ENCODE measurements around the gene UBXN10.

The UBXN10 gene

DNA sequence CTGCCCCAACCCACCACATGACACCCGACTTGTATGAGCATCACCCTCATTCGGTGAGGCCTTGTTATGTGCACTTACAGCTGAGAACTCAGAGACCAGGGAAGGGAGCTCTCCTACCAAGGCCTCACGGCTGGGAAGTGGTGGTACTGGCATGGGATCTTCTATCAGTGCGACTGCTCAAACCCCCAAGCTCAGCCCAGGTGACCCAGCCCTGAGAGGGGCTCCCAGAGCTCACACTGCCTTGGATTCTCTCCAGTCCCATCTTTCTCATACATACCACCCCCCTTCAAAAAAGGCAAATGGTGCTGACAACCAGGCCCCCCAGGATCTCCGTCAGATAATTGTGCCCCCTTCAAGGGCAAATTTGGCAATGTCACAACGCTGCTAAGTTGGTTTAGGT is 47.5 kb upstream of the UBXN10 start:
- H3K9ac ChIP-seq, result no peak overlapping the region
- no peaks in the 10 kb centered on the region for H3K36me3 ChIP-seq (ENCODE audit: insufficient read depth)
- no peak overlapping the region for H3K4me3 ChIP-seq (IDR thresholded peaks at IDR 0.05; ENCODE audit: insufficient read depth, low read depth, low read length)
- peaks cover 12% of the 10 kb centered on the region for H3K27me3 ChIP-seq (ENCODE audit: insufficient read depth, low read depth)
- no peak overlapping the region for H3K4me2 ChIP-seq
- no peaks in the 10 kb centered on the region for H3K4me1 ChIP-seq (ENCODE audit: low read depth, poor library complexity, severe bottlenecking)
- H3K27ac ChIP-seq, result no peak overlapping the region
- no peaks in the 10 kb centered on the region for H3K79me2 ChIP-seq (ENCODE audit: insufficient read depth, low read depth)
- no peaks in the 10 kb centered on the region for H4K20me1 ChIP-seq (ENCODE audit: insufficient read depth)
- TF ChIP-seq, protein P1, sequence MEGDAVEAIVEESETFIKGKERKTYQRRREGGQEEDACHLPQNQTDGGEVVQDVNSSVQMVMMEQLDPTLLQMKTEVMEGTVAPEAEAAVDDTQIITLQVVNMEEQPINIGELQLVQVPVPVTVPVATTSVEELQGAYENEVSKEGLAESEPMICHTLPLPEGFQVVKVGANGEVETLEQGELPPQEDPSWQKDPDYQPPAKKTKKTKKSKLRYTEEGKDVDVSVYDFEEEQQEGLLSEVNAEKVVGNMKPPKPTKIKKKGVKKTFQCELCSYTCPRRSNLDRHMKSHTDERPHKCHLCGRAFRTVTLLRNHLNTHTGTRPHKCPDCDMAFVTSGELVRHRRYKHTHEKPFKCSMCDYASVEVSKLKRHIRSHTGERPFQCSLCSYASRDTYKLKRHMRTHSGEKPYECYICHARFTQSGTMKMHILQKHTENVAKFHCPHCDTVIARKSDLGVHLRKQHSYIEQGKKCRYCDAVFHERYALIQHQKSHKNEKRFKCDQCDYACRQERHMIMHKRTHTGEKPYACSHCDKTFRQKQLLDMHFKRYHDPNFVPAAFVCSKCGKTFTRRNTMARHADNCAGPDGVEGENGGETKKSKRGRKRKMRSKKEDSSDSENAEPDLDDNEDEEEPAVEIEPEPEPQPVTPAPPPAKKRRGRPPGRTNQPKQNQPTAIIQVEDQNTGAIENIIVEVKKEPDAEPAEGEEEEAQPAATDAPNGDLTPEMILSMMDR (conservative IDR thresholded peaks at IDR 0.05; ENCODE audit: low read depth, low read length), result no peak
- H2AFZ ChIP-seq (ENCODE audit: low read depth), result no peak overlapping the region

DNA sequence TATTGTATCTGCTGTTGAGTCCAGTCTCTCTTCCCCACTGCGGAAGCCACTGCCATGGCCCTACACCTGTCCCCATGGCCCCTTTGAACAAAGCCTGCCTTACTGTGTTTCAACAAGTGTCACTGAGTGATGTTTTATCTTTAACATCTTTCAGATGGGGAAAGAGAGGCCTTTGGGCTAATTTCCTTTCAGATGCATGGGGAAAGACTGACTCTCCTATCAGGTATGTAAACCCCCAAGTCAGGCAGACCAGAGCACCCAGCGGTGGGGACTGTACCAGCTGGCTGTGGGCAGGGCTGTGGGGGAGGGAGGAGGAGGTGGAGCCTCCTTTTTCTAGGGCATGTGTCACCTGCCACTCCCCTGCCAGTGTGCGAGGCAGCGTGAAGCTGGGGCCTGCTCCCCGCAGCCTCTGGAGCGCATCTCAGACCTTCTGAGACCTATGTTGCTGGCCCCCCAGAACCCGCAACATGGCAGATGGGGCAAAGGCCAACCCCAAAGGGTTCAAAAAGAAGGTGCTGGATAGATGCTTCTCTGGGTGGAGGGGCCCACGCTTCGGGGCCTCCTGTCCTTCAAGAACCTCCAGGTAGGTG is 46.8 kb upstream of the UBXN10 start, which contains the start of gene PLA2G2F:
TSS of gene PLA2G2F (plus strand) at position 363 of the 590 bp plus-strand sequence. CDS start at position 468, 105 bp downstream.
- no peak within 1 kb of the TSS for H3K27ac ChIP-seq
- H3K9ac ChIP-seq, result no peak within 1 kb of the TSS
- no peaks in the 10 kb centered on the region for H4K20me1 ChIP-seq (ENCODE audit: insufficient read depth)
- H3K4me1 ChIP-seq (ENCODE audit: low read depth, poor library complexity, severe bottlenecking), result no peaks in the 10 kb centered on the region
- TF ChIP-seq, protein P1 (conservative IDR thresholded peaks at IDR 0.05; ENCODE audit: low read depth, low read length), result no peak
- H3K79me2 ChIP-seq (ENCODE audit: insufficient read depth, low read depth), result no peaks in the 10 kb centered on the region
- no peaks in the 10 kb centered on the region for H3K36me3 ChIP-seq (ENCODE audit: insufficient read depth)
- peaks cover 12% of the 10 kb centered on the region for H3K27me3 ChIP-seq (ENCODE audit: insufficient read depth, low read depth)
- no peak within 1 kb of the TSS for H3K4me2 ChIP-seq
- no peak within 1 kb of the TSS for H3K4me3 ChIP-seq (IDR thresholded peaks at IDR 0.05; ENCODE audit: insufficient read depth, low read depth, low read length)
- H2AFZ ChIP-seq (ENCODE audit: low read depth), result no peak within 1 kb of the TSS

DNA sequence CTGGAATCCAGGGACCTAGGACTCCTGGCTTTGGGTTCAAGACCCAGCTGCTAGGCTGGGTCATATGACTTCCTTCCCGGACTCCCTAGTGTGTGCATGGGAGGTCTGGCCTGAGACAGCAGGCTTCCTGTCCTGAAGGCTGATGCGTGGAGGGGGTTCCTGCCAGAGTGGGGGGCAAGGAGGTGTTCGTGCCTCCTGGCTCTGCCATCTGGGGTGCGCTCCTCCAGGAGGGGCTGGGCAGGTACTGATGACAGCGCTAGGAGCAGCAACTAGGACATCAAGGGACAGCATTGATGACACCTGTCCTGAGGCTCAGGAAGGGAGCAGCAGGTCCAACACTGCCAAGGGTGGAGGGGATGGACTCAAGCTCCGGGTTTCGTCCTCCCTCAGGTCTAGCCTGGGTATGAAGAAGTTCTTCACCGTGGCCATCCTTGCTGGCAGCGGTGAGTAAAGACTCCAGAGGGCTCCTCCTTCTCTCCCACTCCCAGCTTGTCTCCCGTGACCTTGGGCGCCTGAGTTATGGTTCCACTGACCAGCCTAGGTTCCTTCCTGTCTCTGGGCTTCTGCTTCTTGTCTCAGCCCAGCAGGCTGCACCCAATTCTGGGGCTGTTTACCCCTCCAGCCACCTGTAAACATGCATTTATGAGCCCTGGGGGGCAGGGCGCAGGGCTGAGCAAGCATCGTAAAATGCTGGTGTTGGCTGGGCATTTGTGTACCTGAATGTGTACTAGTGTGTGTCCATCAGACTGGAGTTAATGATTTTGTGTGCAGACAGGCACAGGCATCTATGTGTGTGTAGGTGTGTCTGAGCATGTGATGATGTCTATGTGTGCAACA is 45.9 kb upstream of the UBXN10 start:
- no peak overlapping the region for H3K9ac ChIP-seq
- no peak overlapping the region for H2AFZ ChIP-seq (ENCODE audit: low read depth)
- H3K79me2 ChIP-seq (ENCODE audit: insufficient read depth, low read depth), result no peaks in the 10 kb centered on the region
- H3K27ac ChIP-seq, result no peak overlapping the region
- no peak overlapping the region for H3K4me2 ChIP-seq
- no peaks in the 10 kb centered on the region for H4K20me1 ChIP-seq (ENCODE audit: insufficient read depth)
- H3K4me1 ChIP-seq (ENCODE audit: low read depth, poor library complexity, severe bottlenecking), result no peaks in the 10 kb centered on the region
- no peak overlapping the region for H3K4me3 ChIP-seq (IDR thresholded peaks at IDR 0.05; ENCODE audit: insufficient read depth, low read depth, low read length)
- H3K36me3 ChIP-seq (ENCODE audit: insufficient read depth), result no peaks in the 10 kb centered on the region
- peaks cover 12% of the 10 kb centered on the region for H3K27me3 ChIP-seq (ENCODE audit: insufficient read depth, low read depth)
- TF ChIP-seq, protein P1 (conservative IDR thresholded peaks at IDR 0.05; ENCODE audit: low read depth, low read length), result no peak

DNA sequence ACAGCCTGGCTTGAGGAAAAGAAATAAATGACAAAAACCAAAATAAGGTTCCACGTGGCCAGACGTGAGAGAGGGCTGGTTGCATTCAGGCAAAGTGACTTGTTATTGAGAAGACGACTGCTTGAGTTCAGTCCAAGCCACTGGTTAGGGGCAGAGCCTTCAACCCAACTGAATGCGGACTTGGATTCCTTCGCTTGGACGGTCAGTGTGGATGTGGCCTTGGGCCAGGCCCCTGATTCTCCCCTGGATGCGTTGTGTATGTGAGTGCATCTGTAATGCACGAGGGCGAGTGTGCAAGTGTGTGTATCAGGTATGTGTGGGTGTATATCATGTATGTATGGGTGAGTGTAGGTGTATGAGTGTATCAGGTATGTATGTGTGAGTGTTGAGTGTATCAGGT is 44.9 kb upstream of the UBXN10 start:
- Histone ChIP-seq H3K79me2 (ENCODE audit: insufficient read depth, low read depth) (no peaks in the 10 kb centered on the region), H4K20me1 (ENCODE audit: insufficient read depth) (no peaks in the 10 kb centered on the region), H3K36me3 (ENCODE audit: insufficient read depth) (no peaks in the 10 kb centered on the region), H2AFZ (ENCODE audit: low read depth) (no peak overlapping the region), H3K27me3 (ENCODE audit: insufficient read depth, low read depth) (peaks cover 12% of the 10 kb centered on the region), H3K9ac (no peak overlapping the region), H3K27ac (no peak overlapping the region), H3K4me3 (IDR thresholded peaks at IDR 0.05; ENCODE audit: insufficient read depth, low read depth, low read length) (no peak overlapping the region), H3K4me2 (no peak overlapping the region), H3K4me1 (ENCODE audit: low read depth, poor library complexity, severe bottlenecking) (no peaks in the 10 kb centered on the region)
- TF ChIP-seq, protein P1 (conservative IDR thresholded peaks at IDR 0.05; ENCODE audit: low read depth, low read length), result no peak
